ENCODE data around the gene FGFR4.

The FGFR4 gene

DNA sequence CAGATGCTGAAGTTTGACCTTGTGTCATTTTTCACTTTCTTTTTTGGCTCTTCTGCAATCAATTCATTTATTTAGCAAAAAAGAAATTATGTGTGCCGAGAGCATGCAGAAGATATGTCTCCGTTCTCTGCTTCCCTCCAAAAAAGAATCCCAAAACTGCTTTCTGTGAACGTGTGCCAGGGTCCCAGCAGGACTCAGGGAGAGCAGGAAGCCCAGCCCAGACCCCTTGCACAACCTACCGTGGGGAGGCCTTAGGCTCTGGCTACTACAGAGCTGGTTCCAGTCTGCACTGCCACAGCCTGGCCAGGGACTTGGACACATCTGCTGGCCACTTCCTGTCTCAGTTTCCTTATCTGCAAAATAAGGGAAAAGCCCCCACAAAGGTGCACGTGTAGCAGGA lies 2.4 kb downstream of the FGFR4 start:
- H3K9ac ChIP-seq (ENCODE audit: low read length), result no peak overlapping the region
- H3K9me2 ChIP-seq (replicated peaks; ENCODE audit: insufficient read depth, low read length), result no peaks in the 10 kb centered on the region
- no peak overlapping the region for H2AFZ ChIP-seq (ENCODE audit: low read depth, low read length, severe bottlenecking)
- H3K4me3 ChIP-seq (ENCODE audit: insufficient read depth, low read length, poor library complexity, severe bottlenecking), result no peak overlapping the region
- no peaks in the 10 kb centered on the region for H4K20me1 ChIP-seq (ENCODE audit: low read depth, low read length)
- H3K36me3 ChIP-seq (ENCODE audit: low read length), result no peaks in the 10 kb centered on the region
- TF ChIP-seq, protein P1, sequence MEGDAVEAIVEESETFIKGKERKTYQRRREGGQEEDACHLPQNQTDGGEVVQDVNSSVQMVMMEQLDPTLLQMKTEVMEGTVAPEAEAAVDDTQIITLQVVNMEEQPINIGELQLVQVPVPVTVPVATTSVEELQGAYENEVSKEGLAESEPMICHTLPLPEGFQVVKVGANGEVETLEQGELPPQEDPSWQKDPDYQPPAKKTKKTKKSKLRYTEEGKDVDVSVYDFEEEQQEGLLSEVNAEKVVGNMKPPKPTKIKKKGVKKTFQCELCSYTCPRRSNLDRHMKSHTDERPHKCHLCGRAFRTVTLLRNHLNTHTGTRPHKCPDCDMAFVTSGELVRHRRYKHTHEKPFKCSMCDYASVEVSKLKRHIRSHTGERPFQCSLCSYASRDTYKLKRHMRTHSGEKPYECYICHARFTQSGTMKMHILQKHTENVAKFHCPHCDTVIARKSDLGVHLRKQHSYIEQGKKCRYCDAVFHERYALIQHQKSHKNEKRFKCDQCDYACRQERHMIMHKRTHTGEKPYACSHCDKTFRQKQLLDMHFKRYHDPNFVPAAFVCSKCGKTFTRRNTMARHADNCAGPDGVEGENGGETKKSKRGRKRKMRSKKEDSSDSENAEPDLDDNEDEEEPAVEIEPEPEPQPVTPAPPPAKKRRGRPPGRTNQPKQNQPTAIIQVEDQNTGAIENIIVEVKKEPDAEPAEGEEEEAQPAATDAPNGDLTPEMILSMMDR (IDR thresholded peaks at IDR 0.05; ENCODE audit: insufficient read depth, low read length, poor library complexity, severe bottlenecking), result no peak
- no peak for TF ChIP-seq EZH2phosphoT487 (conservative IDR thresholded peaks at IDR 0.05; ENCODE audit: low read length)
- no peaks in the 10 kb centered on the region for H3K79me2 ChIP-seq (ENCODE audit: insufficient read depth, low read length)
- peaks cover 13% of the 10 kb centered on the region for H3F3A ChIP-seq (ENCODE audit: insufficient read depth)
- H3K27ac ChIP-seq (ENCODE audit: low read depth, low read length), result no peak overlapping the region
- H3K4me2 ChIP-seq (ENCODE audit: low read depth, low read length, poor library complexity, severe bottlenecking), result no peak overlapping the region
- no peaks in the 10 kb centered on the region for H3K9me3 ChIP-seq (ENCODE audit: insufficient read depth, low read length)
- no peaks in the 10 kb centered on the region for H3K27me3 ChIP-seq (ENCODE audit: low read length)

DNA sequence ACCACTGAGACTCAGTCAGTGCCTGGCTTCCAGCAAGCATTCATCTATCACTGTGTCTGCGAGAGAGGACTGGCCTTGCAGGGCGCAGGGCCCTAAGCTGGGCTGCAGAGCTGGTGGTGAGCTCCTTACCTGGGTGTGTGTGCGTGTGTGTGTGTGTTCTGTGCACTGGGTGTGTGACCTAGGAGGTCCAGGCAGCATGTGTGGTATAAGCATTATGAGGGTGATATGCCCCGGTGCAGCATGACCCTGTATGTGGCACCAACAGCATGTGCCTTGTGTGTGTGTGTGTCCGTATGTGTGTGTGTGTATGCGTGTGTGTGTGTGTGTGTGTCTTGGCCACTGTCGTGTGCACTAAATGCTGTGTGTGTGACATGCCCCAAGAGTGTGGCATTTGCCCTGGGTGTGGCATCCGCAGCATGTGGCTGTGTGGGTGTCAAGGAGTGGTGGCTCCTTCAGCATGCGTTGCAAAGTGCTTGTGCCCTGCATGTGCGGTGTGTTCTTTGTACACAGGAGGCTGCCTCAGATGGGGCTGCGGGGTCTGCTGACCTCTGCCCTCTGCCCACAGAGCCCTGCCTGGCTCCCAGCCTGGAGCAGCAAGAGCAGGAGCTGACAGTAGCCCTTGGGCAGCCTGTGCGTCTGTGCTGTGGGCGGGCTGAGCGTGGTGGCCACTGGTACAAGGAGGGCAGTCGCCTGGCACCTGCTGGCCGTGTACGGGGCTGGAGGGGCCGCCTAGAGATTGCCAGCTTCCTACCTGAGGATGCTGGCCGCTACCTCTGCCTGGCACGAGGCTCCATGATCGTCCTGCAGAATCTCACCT lies 3.3 kb downstream of the FGFR4 start:
- H2AFZ ChIP-seq (ENCODE audit: low read depth, low read length, severe bottlenecking), result no peak overlapping the region

DNA sequence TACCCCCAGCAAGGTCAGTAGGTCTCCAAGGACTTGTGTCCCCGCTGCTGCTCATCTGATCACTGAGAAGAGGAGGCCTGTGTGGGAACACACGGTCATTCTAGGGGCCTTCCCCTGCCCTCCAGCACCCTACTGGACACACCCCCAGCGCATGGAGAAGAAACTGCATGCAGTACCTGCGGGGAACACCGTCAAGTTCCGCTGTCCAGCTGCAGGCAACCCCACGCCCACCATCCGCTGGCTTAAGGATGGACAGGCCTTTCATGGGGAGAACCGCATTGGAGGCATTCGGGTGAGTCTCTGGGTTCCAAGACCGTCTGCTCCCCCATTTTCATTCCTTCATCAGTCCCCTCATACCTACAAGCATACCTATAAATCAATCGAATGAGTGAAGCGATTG lies 4.1 kb downstream of the FGFR4 start:
- Histone ChIP-seq H3K4me2 (ENCODE audit: low read depth, low read length, poor library complexity, severe bottlenecking) (no peak overlapping the region), H2AFZ (ENCODE audit: low read depth, low read length, severe bottlenecking) (no peak overlapping the region), H3K9me3 (ENCODE audit: insufficient read depth, low read length) (no peaks in the 10 kb centered on the region), H4K20me1 (ENCODE audit: low read depth, low read length) (no peaks in the 10 kb centered on the region), H3K9me2 (replicated peaks; ENCODE audit: insufficient read depth, low read length) (no peaks in the 10 kb centered on the region), H3K4me3 (ENCODE audit: insufficient read depth, low read length, poor library complexity, severe bottlenecking) (no peak overlapping the region), H3K79me2 (ENCODE audit: insufficient read depth, low read length) (no peaks in the 10 kb centered on the region), H3K27ac (ENCODE audit: low read depth, low read length) (no peak overlapping the region), H3K36me3 (ENCODE audit: low read length) (no peaks in the 10 kb centered on the region), H3K9ac (ENCODE audit: low read length) (no peak overlapping the region), H3K27me3 (ENCODE audit: low read length) (no peaks in the 10 kb centered on the region), H3F3A (ENCODE audit: insufficient read depth) (peaks cover 6% of the 10 kb centered on the region)
- TF ChIP-seq, protein P1 (IDR thresholded peaks at IDR 0.05; ENCODE audit: insufficient read depth, low read length, poor library complexity, severe bottlenecking), result no peak
- no peak for TF ChIP-seq EZH2phosphoT487 (conservative IDR thresholded peaks at IDR 0.05; ENCODE audit: low read length)

More for the DNA sequence above, 3.3 kb downstream of the FGFR4 start:
- Histone ChIP-seq H4K20me1 (ENCODE audit: low read depth, low read length) (no peaks in the 10 kb centered on the region), H3K27me3 (ENCODE audit: low read length) (no peaks in the 10 kb centered on the region), H3K36me3 (ENCODE audit: low read length) (no peaks in the 10 kb centered on the region), H3K79me2 (ENCODE audit: insufficient read depth, low read length) (no peaks in the 10 kb centered on the region), H3K4me2 (ENCODE audit: low read depth, low read length, poor library complexity, severe bottlenecking) (no peak overlapping the region), H3F3A (ENCODE audit: insufficient read depth) (peaks cover 13% of the 10 kb centered on the region), H3K9me3 (ENCODE audit: insufficient read depth, low read length) (no peaks in the 10 kb centered on the region), H3K9ac (ENCODE audit: low read length) (no peak overlapping the region), H3K27ac (ENCODE audit: low read depth, low read length) (no peak overlapping the region), H3K4me3 (ENCODE audit: insufficient read depth, low read length, poor library complexity, severe bottlenecking) (no peak overlapping the region), H3K9me2 (replicated peaks; ENCODE audit: insufficient read depth, low read length) (no peaks in the 10 kb centered on the region)
- TF ChIP-seq, protein P1 (IDR thresholded peaks at IDR 0.05; ENCODE audit: insufficient read depth, low read length, poor library complexity, severe bottlenecking), result no peak
- TF ChIP-seq EZH2phosphoT487 (conservative IDR thresholded peaks at IDR 0.05; ENCODE audit: low read length), result no peak

All from SU-DHL-6 (cell line).